Neural progenitor cell (in vitro differentiated cells): Measurements from ENCODE around the gene UNC45B.

Source experiments
- EZH2 ChIP-seq: fragments of 200-600 bp; sonication (generic); IDR thresholded peaks from 2 replicates; pipeline ENCODE4 v1.6.1; 2017; ENCODE audit warnings: antibody characterized with exemption, mild to moderate bottlenecking, moderate library complexity
- TF ChIP-seq, protein P1 (sequence below): fragments of 200-600 bp; sonication (generic); IDR thresholded peaks from 2 replicates; pipeline ENCODE4 v1.5.1; 2017; ENCODE audit warnings: antibody characterized with exemption, mild to moderate bottlenecking

DNA sequence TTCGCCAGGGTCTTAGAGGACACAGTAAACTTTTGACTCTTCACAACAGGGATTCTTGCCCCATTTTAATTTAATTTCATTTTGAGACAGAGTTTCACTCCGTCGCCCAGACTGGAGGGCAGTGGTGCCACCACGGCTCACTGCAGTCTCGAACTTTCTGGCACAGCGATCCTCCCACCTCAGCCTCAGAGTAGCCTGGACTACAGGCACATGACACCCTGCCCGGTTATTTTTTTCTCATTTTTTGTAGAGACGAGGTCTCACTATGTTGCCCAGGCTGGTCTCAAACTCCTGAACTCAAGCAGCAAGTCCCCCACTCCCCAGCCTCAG is 5.2 kb upstream of the UNC45B start:
- TF ChIP-seq, protein P1, sequence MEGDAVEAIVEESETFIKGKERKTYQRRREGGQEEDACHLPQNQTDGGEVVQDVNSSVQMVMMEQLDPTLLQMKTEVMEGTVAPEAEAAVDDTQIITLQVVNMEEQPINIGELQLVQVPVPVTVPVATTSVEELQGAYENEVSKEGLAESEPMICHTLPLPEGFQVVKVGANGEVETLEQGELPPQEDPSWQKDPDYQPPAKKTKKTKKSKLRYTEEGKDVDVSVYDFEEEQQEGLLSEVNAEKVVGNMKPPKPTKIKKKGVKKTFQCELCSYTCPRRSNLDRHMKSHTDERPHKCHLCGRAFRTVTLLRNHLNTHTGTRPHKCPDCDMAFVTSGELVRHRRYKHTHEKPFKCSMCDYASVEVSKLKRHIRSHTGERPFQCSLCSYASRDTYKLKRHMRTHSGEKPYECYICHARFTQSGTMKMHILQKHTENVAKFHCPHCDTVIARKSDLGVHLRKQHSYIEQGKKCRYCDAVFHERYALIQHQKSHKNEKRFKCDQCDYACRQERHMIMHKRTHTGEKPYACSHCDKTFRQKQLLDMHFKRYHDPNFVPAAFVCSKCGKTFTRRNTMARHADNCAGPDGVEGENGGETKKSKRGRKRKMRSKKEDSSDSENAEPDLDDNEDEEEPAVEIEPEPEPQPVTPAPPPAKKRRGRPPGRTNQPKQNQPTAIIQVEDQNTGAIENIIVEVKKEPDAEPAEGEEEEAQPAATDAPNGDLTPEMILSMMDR = no peak
- TF ChIP-seq EZH2 = no peak
